ENCODE results near the gene SWAP70.

Gene SWAP70

GRCh38 chr11:9745411-9746211 lies 81.7 kb downstream of the SWAP70 start:
- DNase-seq (ENCODE audit: low read depth, low spot score) = no peak
- H3K27ac ChIP-seq = no peak overlapping the region

GRCh38 chr11:9747229-9747628 lies 83.4 kb downstream of the SWAP70 start:
- DNase-seq (ENCODE audit: low read depth, low spot score) = no peak
- no peak overlapping the region for H3K27ac ChIP-seq

DNA sequence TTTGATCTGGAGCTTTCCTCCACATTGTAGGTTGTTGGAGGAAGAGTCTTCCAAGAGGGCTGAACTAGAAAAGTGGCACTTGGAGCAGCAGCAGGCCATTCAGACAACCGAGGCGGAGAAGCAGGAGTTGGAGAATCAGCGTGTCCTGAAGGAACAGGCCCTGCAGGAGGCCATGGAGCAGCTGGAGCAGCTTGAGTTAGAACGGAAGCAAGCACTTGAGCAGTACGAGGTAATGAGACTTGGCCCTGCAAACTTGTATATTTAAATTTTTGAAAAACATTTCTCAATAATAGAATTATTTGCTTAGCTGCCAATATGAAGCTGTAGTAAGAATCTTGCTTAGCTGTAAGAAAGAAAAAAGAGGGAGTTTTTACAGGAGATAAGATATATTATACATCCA lies 84.0 kb downstream of the SWAP70 start:
- no peak overlapping the region for H3K27ac ChIP-seq
- no peak for DNase-seq (ENCODE audit: low read depth, low spot score)

DNA sequence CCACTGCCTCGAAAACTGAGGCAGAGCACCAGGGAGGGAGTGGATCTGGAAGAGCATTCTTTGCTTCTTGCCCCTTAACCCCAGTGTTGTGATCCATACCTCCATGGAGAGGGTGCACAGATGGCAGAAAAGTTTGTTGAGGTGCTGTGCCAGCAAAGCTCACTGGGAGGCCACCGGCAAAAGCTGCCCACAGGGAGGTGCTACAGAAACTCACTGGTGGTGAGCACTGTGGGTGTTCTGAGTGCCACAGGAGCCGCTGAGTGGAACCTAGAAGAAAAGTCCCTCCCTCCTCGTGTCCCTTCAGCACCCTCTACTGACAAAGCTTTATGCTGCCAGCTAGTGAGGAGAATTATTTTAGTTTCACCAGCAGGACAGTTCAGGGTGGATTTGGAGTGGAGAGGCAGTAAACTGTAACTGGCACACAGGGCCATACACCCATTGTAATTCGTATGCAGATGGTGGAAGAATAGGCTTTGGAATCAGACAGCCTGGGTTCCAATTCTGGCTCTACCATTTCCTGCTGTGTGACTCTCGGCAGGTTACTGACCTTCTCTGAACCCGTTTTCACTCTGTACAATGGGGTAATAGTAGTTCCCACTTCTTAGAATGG lies 84.6 kb downstream of the SWAP70 start:
- H3K27ac ChIP-seq = no peak overlapping the region
- DNase-seq (ENCODE audit: low read depth, low spot score) = no peak

- peak overlapping the region; percentile 93 for H3K27ac ChIP-seq
- no peak for DNase-seq (ENCODE audit: low read depth, low spot score)
These were observed 86.7 kb downstream of the SWAP70 start for GRCh38 chr11:9750551-9750950.

DNA sequence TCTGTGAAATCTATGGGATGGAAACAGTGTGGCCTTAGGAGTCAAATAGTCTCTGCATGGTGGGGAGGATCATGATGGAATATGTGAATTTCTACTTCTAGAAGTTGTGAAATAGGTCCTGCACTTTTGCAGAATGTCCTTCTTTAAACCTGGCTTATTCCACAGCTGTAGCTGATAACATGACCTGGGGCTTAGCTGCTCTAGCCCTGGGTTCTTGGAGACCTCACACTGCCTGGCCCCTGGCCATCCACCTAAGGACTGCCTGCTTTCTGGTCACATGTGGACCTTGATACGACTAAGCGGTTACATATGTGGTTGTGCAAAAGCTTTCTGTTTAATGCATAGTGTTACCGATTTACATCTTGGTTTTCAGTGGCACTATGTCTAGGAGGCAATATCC lies 88.2 kb downstream of the SWAP70 start:
- peak overlapping the region; percentile 93 for H3K27ac ChIP-seq
- DNase-seq (ENCODE audit: low read depth, low spot score) = no peak

- peak overlapping the region; percentile 93 for H3K27ac ChIP-seq
- DNase-seq (ENCODE audit: low read depth, low spot score) = no peak
These were observed 89.1 kb downstream of the SWAP70 start for GRCh38 chr11:9753021-9753420.

GRCh38 chr11:9754010-9754471 lies 90.2 kb downstream of the SWAP70 start:
- H3K27ac ChIP-seq = peak overlapping the region; percentile 93
- peak; percentile 68 for DNase-seq (ENCODE audit: low read depth, low spot score)

DNA sequence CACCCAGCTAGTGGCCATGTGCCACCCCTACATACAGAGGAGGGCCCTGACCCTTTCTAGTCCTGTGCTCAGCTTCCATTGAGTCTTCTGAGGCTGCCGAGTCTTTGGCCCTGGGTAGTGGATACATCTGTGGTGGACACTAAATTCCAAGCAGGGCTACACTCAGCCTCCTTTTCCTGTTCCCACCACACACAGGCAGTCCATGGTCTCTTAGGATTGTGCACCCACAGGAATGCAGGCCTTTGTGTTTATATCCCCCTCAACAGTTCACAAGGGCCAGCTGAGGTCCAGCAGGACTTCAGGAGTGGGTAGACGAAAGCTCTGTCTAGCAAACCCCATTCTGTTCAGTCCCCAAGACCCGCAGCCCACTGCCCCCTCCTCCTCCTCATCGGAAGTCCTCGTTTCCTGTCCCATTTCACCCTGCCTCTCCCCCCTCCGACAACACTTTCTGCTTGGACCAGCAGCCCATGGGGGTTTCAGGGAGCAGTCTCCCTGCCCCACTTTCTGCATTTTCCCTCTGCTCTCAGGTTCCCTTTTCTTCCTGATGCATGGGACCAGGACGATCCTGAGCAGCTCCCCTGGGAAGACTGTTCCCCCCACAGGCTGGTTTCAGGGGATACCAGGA lies 91.8 kb downstream of the SWAP70 start:
- H3K27ac ChIP-seq = peak overlapping the region; percentile 93
- DNase-seq (ENCODE audit: low read depth, low spot score) = no peak

DNA sequence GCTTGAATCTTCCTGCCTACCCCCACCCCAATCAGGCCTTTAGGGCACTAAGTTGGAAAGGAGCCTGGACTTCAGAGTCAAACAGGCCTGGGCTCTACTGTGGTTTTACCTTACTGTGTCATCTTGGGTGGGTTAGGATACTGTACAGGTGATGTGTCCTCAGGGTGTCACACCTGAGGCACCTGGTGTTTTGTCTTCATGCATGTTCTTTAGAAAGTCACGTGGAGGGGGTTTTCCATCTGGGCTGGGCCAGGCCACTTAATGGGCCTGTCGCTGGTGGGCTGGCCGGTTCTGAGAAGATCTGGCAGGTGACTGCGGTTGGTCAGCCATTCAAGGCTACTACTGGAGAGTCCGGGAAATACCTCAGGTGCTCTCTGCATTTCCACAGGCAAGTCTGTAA lies 92.6 kb downstream of the SWAP70 start:
- H3K27ac ChIP-seq = peak overlapping the region; percentile 93
- peak; percentile 84 for DNase-seq (ENCODE audit: low read depth, low spot score)

DNA sequence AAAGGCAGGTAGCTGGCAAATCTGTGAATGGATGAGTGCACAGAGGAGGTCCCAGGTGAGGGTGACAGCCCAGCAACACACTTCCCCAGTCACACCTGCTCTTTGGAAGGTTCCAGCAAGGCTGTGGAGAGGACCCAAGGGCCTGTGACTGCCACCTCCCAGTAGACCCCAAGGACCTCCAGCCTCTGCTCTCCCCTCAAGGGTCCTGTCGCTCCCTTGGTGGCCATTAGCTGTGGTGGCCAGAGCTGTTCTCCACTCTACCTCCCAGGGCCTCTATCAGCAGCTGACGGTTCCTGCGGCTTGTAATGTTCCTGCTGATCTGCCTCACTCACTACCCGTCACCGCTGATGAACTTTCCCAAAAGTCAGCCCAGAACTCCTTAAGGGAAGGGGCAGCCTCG lies 93.0 kb downstream of the SWAP70 start:
- peak overlapping the region; percentile 93 for H3K27ac ChIP-seq

DNA sequence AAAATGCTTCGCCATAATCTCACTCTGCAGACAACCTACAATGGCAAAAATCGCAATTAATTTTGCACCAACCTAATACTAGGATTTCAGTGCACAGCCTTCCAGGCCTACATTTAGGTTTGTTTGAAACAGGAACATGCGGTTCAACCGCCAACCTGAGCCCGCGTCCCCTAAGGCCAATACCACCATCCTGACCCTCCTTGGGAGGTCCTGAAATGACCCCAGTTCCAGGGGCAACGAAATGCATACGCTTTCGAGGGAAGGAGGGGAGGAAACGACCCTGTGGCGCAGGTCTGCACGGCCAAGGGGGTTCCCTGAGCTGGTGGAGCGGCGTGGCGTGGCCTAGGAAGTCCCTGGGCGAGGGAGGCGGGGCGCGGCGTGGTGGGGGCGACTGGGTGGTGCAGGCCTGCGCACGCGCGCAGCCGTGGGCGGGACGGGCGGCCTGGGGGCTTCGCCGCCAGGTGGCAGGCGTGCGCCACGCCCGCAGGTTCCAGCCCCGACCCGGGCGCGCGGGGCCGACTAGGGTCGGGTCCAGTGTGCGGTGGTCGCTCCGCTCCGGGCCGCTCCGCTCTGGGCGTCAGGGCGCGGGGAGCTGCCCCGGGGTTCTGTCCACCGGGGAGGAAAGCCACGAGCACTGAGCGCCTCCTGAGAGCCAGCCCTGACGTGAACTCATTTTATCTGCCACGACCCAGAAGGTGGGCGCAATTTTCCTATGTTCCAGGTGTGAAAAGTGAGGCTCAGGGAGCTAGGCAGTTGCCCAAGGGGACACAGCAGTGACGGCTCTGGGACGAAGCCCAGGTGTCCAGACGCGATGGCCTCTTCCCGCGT lies 94.1 kb downstream of the SWAP70 start:
- DNase-seq (ENCODE audit: low read depth, low spot score) = no peak
- peak overlapping the region; percentile 93 for H3K27ac ChIP-seq

More for the DNA sequence above, 93.0 kb downstream of the SWAP70 start:
- no peak for DNase-seq (ENCODE audit: low read depth, low spot score)

DNA sequence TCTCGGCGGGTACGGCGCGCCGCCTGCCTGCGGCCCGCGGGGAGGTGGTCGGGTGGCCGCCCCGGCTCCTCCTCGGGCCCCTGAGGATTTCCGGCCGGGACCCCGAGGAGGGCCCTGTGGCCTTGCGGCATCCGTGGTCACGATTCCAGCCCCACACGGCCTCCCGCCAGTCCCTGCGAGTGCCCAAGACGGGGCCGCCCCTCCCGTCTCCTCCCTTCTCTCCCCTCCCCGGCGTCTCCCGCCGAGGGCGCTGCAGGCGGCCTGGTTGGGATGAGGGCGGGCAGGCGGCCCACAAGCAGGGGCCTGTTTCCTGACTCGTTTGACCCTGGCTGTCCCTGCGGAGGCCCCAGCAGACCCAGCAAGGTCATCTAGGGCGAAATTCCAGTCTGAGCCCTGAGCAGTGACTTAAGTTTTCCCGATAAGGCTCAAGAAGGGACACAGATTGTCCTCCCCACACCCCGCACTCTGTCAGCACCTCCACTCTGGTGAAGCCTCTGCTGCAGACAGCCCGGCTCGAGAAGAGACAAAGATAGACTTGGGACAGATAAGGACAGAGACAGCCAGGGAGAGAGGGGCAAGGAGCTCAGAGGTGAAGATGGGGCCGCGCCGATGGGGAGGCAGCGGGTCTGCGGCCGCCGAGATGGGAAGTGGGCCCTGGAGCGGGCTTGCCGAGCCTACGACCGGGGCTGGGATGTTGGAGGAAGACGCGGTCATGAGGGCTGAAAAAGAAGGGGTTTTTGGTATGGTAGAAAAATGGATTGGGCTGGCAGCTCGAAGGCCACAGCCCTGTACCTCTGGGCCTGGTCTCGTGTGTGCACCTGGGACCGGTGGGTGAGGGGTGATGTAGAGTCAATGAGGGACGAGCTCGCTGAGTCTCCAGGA lies 95.0 kb downstream of the SWAP70 start:
- H3K27ac ChIP-seq = peak overlapping the region; percentile 93
- no peak for DNase-seq (ENCODE audit: low read depth, low spot score)

GRCh38 chr11:9759519-9760192 lies 95.8 kb downstream of the SWAP70 start:
- peak; percentile 100 for DNase-seq (ENCODE audit: low read depth, low spot score)
- peak overlapping the region; percentile 93 for H3K27ac ChIP-seq

- no peak for DNase-seq (ENCODE audit: low read depth, low spot score)
- peak overlapping the region; percentile 93 for H3K27ac ChIP-seq
These were observed 96.3 kb downstream of the SWAP70 start for GRCh38 chr11:9760193-9760575.

DNA sequence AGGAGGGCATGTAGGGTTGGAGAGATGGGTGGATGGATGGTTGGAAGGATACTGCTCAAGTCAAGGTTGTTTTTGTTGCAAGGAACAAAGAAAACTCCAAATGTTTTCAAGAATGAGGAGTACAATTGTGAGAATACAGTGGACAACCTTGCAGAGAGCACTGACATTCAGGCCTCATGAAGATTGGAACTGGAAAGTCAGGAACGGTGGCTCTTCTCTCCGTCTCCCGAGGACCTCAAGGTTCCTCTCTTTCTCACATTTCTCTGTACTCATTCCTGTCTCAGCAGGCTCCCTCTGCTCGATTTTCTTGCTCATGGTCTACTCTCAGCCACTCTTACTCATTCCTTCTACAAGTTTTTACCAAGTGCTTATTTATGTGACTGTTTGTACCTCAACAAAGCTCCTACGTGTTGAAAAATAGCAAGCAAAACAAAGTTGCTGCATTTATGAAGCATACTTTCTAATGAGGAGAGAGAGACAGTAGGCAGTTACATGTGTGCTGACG lies 97.6 kb downstream of the SWAP70 start:
- no peak for DNase-seq (ENCODE audit: low read depth, low spot score)
- H3K27ac ChIP-seq = no peak overlapping the region

GRCh38 chr11:9762531-9762930 lies 98.7 kb downstream of the SWAP70 start:
- H3K27ac ChIP-seq = no peak overlapping the region

GRCh38 chr11:9763301-9763700 lies 99.4 kb downstream of the SWAP70 start:
- H3K27ac ChIP-seq = no peak overlapping the region
- no peak for DNase-seq (ENCODE audit: low read depth, low spot score)

More at GRCh38 chr11:9762531-9762930, 98.7 kb downstream of the SWAP70 start:
- no peak for DNase-seq (ENCODE audit: low read depth, low spot score)
